ENCODE data around the gene AFAP1.

The AFAP1 gene

GRCh38 chr4:7872264-7872771 is 67.3 kb downstream of the AFAP1 start (continued):
- no peak for TF ChIP-seq GLI2 (tag by site-specific recombination; IDR thresholded peaks at IDR 0.05; ENCODE audit: borderline replicate concordance, low read depth)
- no peak for TF ChIP-seq ZNF610 (tag by site-specific recombination; IDR thresholded peaks at IDR 0.05; ENCODE audit: borderline replicate concordance)
- TF ChIP-seq ZNF560 (tag by site-specific recombination; IDR thresholded peaks at IDR 0.05; ENCODE audit: borderline replicate concordance) = no peak

- Histone ChIP-seq H3K4me1 (ENCODE audit: control insufficient read depth, insufficient read depth, low read length) (no peaks in the 10 kb centered on the region), H3K36me3 (ENCODE audit: control insufficient read depth in 2 of 2, insufficient read depth in 1 of 2, low read length in 2 of 2) (peaks cover 0 to 9% of the 10 kb centered on the region in 2 experiments; a peak in 1 of 3 replicates), H3K9me3 (ENCODE audit: control insufficient read depth, insufficient read depth, low read depth, low read length) (no peaks in the 10 kb centered on the region), H3K27ac (ENCODE audit: extremely low read depth, low read depth, low read length) (no peak overlapping the region), H3K4me3 (ENCODE audit: low read depth, low read length) (no peak overlapping the region)
- TF ChIP-seq ZNF677 (tag by site-specific recombination; IDR thresholded peaks at IDR 0.05) (no peak), KLF10 (tag by site-specific recombination; IDR thresholded peaks at IDR 0.05) (no peak), ZNF26 (tag by site-specific recombination; IDR thresholded peaks at IDR 0.05) (no peak), ZSCAN4 (tag by site-specific recombination; IDR thresholded peaks at IDR 0.05) (no peak), PRDM1 (tag by site-specific recombination; IDR thresholded peaks at IDR 0.05) (no peak), ZBTB44 (tag by site-specific recombination; IDR thresholded peaks at IDR 0.05) (no peak), ZNF274 (IDR thresholded peaks at IDR 0.05; ENCODE audit: low read length) (no peak), ZNF274 (tag by site-specific recombination; IDR thresholded peaks at IDR 0.05; ENCODE audit: borderline replicate concordance) (no peak), ZNF521 (tag by site-specific recombination; IDR thresholded peaks at IDR 0.05) (no peak), ZSCAN16 (tag by site-specific recombination; IDR thresholded peaks at IDR 0.05) (no peak), SCRT2 (tag by site-specific recombination; IDR thresholded peaks at IDR 0.05) (no peak), PBX3 (CRISPR knock-in tag; IDR thresholded peaks at IDR 0.05) (no peak), ZXDB (tag by site-specific recombination; IDR thresholded peaks at IDR 0.05) (no peak), ZNF2 (tag by site-specific recombination; IDR thresholded peaks at IDR 0.05) (no peak), ZNF488 (tag by site-specific recombination; IDR thresholded peaks at IDR 0.05) (no peak)
- ChIA-PET POLR2A (interaction anchor here (0.6 kb wide), 1 partner anchor 40 kb away, joined by 3 read pairs; no protein-coding TSS in a partner anchor), CTCF (interaction anchor here (0.8 kb wide), 1 partner anchor 151 kb away, joined by 3 read pairs; no protein-coding TSS in a partner anchor)
These were observed 68.3 kb downstream of the AFAP1 start for GRCh38 chr4:7871356-7871755.
